GM19239 (cell line): ENCODE measurements around the gene BCAS3.
"Not testable (repeated sequence)": the region's sequence is repeated elsewhere in the genome, so short reads cannot be mapped to it uniquely, and the experiment has no call there.

ENCODE experiments used
- DNase-seq: peaks from one replicate; pipeline ENCODE4 v3.0.0; 2011; ENCODE audit warnings: low spot score; ENCODE audit not compliant: insufficient read length
- FAIRE-seq: peaks from 2 replicates; lab custom pipeline; 2011; peaks lifted over from hg19 to GRCh38; lab: Jason Lieb, UNC

The BCAS3 gene

GRCh38 chr17:61136296-61136695 lies 458.6 kb downstream of the BCAS3 start:
- no peak for FAIRE-seq
- no peak for DNase-seq

GRCh38 chr17:61139219-61139618 lies 461.6 kb downstream of the BCAS3 start:
- DNase-seq, result peak; percentile 67
- peak; percentile 98 for FAIRE-seq

DNA sequence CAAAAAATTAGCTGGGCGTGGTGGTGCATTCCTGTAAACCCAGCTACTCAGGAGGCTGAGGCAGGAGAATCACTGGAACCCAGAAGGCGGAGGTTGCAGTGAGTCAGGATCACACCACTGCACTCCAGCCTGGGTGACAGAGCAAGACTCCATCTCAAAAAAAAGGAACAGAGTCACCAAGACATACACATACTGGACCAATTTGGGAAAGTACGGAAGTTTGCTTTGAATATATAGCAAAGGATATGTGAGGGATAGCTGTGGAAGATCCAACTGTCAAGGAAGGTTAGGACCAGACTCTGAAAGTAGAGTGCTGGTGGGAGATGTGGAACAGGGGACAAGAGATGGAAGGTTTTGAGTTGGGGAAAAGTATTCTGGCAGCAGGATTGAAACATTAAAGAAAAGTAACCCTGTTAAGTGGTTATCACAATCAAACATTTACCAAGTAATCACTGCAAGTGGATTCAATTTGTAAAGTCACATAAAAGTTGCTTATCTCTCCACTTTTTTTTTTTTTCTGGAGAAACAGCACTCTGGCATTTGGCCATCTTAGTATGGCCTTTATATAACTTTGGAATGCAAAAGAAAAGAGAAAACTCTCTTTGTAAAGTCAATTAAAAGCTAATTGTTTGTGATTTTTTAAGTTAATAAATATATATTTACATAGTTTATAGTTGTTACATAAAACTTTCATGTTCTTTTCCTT lies 462.6 kb downstream of the BCAS3 start:
- DNase-seq, result no peak
- no peak for FAIRE-seq

- no peak for DNase-seq
- FAIRE-seq, result no peak
Measured at GRCh38 chr17:61143026-61143425, 465.4 kb downstream of the BCAS3 start.

DNA sequence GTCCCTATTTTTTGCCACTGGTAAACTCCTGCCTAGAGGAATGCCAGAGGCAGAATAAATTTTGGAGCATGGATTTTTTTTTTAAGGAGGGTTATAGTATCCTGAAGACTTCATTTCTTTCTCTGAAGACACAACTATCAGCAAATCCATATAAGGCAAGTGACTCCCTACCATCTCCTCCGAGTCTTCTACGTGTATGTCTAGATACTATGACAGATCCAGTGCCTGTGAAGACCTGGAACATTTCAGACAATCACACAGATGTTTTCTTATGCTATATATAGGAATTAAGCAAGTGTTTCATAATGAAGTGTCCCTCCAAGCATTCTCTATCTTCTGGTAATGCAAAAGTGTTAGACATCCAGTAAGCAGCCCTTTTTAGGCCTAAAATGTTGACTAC lies 466.5 kb downstream of the BCAS3 start:
- DNase-seq (no peak), FAIRE-seq (no peak)

DNA sequence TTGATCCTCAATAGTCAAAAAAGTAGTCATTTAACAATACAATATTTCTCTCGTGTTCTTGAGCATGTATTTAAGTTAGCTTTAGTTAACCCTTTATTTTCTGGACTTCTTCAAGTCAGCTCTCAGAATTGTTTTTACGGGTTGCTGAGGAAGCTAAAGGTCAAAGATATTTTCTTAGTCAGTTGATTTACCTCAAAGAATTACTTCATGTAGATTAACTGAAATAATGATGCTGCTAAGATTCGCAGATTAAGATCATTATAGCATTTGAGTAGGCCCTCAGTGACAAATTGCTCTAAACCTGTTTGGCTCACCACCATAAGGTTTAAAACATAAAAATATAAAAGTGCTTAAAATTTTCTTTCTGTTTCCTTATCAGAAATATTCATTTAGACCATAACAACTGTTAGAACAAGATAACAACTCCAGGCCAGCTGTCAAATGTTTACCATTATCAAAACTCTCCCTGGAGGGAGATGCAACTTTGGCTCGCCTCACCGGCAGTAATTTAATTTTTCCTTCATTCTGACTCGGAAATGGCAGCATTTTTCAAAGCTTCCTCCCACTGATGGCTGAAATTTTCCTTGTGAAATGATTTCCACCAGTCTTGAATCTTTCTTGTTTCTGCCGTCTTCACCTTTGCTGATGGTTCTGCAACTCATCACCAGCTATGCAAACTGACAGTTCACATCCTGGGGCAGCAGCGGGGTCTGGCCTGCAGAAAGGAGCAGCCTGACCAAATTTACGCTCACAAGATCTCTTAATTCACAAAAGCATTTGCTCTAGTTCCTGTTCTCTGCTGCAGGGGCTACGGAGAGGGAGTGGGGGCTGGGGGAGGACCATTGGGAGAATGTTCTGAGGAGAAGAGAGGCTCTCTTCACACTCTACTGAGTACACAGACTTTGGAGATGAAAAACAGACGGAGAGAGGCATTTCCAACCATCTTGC lies 467.2 kb downstream of the BCAS3 start:
- DNase-seq, result no peak
- peak; percentile 52 for FAIRE-seq

DNA sequence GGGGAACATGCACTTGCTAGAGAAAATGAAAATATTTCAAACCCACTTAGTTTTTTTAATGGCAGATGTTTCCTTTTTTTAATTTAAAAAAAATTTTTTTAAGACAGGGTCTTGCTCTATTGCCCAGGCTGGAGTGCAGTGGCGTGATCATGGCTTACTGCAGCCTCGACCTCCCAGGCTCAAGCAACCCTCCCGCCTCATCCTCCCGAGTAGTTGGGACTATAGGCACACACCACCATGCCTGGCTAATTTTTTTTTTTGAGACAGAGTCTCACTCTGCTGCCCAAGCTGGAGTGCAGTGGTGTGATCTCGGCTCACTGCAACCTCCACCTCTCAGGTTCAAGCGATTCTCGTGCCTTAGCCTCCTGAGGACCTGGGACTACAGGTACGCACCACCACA lies 469.2 kb downstream of the BCAS3 start:
- DNase-seq, FAIRE-seq: not testable (repeated sequence)

- FAIRE-seq (no peak), DNase-seq (no peak)
Measured at GRCh38 chr17:61149106-61149825, 471.6 kb downstream of the BCAS3 start.

DNA sequence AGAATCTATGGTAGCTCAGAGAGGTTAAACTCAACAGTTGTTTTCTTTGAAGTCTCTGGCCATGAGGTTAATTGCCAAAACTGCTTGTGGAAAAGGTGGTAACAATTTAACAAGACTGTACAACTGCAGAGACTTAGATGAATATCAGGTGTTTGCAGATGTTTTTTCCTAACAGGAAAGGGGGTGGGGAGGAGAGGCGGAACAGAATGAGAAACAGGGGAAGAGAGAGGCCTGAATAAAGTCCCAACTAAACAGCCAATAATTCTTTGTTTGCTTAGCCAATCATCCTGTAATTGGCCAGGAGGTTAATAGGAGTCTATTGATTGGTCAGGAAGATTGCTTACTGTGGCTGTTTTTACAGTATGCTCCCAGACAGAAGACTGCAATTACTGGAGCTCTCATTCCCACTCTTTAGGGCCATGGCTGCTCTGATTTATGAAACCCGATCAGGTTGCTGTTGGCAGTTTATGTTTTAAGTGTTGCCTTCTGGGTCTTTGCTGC lies 472.3 kb downstream of the BCAS3 start:
- peak; percentile 28 for FAIRE-seq

DNA sequence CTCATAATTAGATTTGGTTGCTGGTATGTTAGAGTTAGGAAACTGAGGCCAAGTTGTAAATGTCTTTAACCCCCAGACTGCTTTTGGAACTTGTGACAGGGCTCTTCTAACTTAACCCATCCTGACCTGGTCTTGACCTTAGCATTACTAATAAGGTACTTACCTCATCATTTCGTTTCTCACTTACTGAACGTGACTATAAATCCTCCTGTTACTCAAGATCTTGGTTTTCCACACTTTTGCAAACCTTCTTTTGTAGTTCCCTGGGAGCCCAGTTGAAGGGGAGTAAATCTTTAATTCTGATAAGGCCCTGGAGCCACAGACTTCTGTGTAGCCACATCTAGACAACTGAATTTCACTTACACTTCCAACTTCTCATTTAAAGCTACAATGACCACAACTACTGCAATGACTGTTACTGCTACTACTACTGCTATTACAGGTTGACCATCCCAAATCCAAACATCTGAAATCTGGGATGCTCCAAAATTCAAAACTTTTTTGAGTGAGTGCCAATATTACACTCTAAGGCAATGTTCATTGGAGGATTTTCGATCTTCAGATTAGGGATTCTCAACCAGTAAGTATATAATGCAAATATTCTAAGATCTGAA lies 473.1 kb downstream of the BCAS3 start:
- FAIRE-seq, result peak; percentile 57
- no peak for DNase-seq

More for the DNA sequence above, 472.3 kb downstream of the BCAS3 start:
- no peak for DNase-seq

GRCh38 chr17:61152898-61153297 lies 475.2 kb downstream of the BCAS3 start:
- DNase-seq (no peak), FAIRE-seq (no peak)

- DNase-seq (no peak), FAIRE-seq (no peak)
Measured at GRCh38 chr17:61155590-61156237, 478.1 kb downstream of the BCAS3 start.

- FAIRE-seq (no peak), DNase-seq (no peak)
Measured at GRCh38 chr17:61157246-61157886, 479.7 kb downstream of the BCAS3 start.

- DNase-seq, result no peak
Measured at GRCh38 chr17:61158376-61158775, 480.7 kb downstream of the BCAS3 start.

DNA sequence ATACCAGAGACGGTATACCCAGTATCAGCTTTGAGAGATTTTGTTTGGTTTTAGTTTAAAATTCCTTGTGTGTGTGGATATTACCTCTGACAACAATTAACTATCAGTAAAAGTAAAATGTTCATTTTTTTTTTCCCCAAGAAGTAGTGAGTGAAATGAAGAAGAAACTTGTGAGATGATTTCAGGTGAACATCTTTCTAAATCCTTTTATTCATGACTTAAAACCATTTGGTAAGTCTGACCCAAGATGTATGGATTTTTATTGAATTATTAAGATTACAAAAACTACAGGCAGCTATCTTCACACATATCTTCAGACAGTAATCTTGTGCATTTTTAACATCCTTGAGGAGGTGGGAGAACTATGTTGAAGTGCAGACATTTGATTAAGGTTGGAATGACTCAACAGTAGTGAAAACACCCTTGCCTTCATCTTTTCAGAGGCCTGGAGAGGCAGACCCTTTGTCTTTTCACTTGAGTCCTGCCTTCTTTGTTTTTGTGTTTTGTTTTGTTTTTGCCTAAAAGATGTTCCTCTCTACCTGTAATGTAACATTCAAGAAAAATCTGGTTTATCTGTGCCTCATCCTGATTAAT lies 481.7 kb downstream of the BCAS3 start:
- DNase-seq (no peak), FAIRE-seq (no peak)

More at GRCh38 chr17:61158376-61158775, 480.7 kb downstream of the BCAS3 start:
- no peak for FAIRE-seq

GRCh38 chr17:61160204-61160603 lies 482.6 kb downstream of the BCAS3 start:
- FAIRE-seq, result no peak
- DNase-seq, result no peak

GRCh38 chr17:61160789-61161445 lies 483.3 kb downstream of the BCAS3 start:
- DNase-seq (no peak), FAIRE-seq (peak; percentile 37)

DNA sequence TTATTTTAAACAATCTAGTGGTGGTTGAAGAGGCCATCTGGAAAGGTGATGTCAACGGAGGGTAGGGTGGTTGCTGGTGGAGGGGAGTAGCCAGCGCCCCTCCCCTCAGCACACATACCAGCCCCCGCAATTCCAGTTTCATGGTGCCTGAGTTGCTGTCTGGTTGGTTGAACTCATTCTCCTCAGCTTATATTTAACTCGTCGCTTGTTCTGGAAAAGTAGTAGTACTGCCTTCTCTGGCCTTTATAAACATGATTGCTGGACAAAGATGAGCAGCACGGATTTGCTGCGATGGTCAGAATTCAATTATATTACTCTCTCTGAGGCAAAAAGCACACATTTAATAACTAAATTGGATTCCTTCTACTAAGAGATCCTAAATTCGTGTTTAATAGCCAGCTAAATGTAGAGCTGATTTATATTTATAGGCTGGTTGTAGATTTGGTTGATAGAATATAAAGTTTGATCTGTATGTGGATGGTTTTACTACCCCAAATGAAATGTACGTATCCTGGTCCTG lies 484.0 kb downstream of the BCAS3 start:
- no peak for DNase-seq
- no peak for FAIRE-seq
